Activated CD8-positive, alpha-beta T cell treated with anti-CD3 and anti-CD28 coated beads, Interleukin-2, amount 10 ng/mL, durations not matched to agents 7 days and 5 days (primary cell): ENCODE data around the gene SQOR. TPM values are rescaled to one million over a fixed set of nuclear protein-coding genes. Genes with fewer than 3 reads are reported as not detected.

ENCODE experiments used
- ATAC-seq: fragments of 150-1000 bp; cut with Tn5 transposase; one replicate; pipeline ENCODE4 v1.10.0; 2021; ENCODE audit warnings: moderate library complexity
- CTCF ChIA-PET: fragments of 350-600 bp; sonication (Branson Sonifier 250); formaldehyde crosslinking; loops from one replicate; lab custom pipeline; 2021; ENCODE audit warnings: antibody characterized with exemption; lab: Charles Lee
- POLR2A ChIA-PET: fragments of 350-600 bp; sonication (Branson Sonifier 250); formaldehyde crosslinking; loops from one replicate; lab custom pipeline; 2021; ENCODE audit warnings: antibody characterized with exemption; lab: Charles Lee
- DNase-seq: peaks from one replicate; pipeline ENCODE4 v3.0.0-alpha.2; 2020
- H3K27ac Mint-ChIP-seq: one replicate; pipeline ENCODE4 v1.8.0; 2021; ENCODE audit warnings: mild to moderate bottlenecking, mixed read lengths
- H3K27me3 Mint-ChIP-seq: one replicate; pipeline ENCODE4 v1.8.0; 2021; ENCODE audit warnings: low read depth, mixed read lengths
- H3K36me3 Mint-ChIP-seq: one replicate; pipeline ENCODE4 v1.8.0; 2021; ENCODE audit warnings: low read depth, mixed read lengths
- H3K4me1 Mint-ChIP-seq: one replicate; pipeline ENCODE4 v1.8.0; 2021; ENCODE audit warnings: low read depth, mixed read lengths
- H3K4me3 Mint-ChIP-seq: one replicate; pipeline ENCODE4 v1.8.0; 2021; ENCODE audit warnings: mild to moderate bottlenecking, mixed read lengths
- H3K9me3 Mint-ChIP-seq: one replicate; pipeline ENCODE4 v1.8.0; 2022; ENCODE audit warnings: mixed read lengths; ENCODE audit not compliant: insufficient read depth
- total RNA-seq, 2 experiments: library from RNA; stranded (reverse); gene quantifications; one replicate each; pipeline ENCODE4 v1.2.3, GENCODE V29; 2021

The SQOR gene
- total RNA-seq, 2 experiments from 2014 or later, result 75.8 to 79.6 TPM

GRCh38 chr15:45594835-45595530, 39.8 kb upstream of the SQOR start:
- Mint-ChIP-seq H3K27me3 (no peaks in the 10 kb centered on the region), H3K36me3 (peaks cover 34% of the 10 kb centered on the region), H3K4me3 (no peak overlapping the region), H3K4me1 (peaks cover 19% of the 10 kb centered on the region), H3K9me3 (no peaks in the 10 kb centered on the region), H3K27ac (no peak overlapping the region)
- ChIA-PET POLR2A (interaction anchor here (0.6 to 1.2 kb wide), 2 partner anchors 8 to 314 kb away, joined by 3 read pairs; partner anchors contain the start of gene BLOC1S6), CTCF (interaction anchor here (1.5 to 3.2 kb wide), 2 partner anchors 17 to 137 kb away, joined by 4 to 14 read pairs; no protein-coding TSS in a partner anchor)
- no peak for ATAC-seq
- peak; percentile 11 for DNase-seq

GRCh38 chr15:45603881-45604280, 30.9 kb upstream of the SQOR start:
- no peak for ATAC-seq

GRCh38 chr15:45604326-45604725, 30.5 kb upstream of the SQOR start:
- Mint-ChIP-seq H3K4me3 (no peak overlapping the region), H3K4me1 (no peaks in the 10 kb centered on the region), H3K36me3 (peaks cover 24% of the 10 kb centered on the region), H3K27ac (no peak overlapping the region), H3K9me3 (no peaks in the 10 kb centered on the region), H3K27me3 (no peaks in the 10 kb centered on the region)
- POLR2A ChIA-PET, result no interaction called here
- no peak for DNase-seq
- CTCF ChIA-PET, result interaction anchor here (1.0 to 2.1 kb wide), 4 partner anchors 10 to 174 kb away, joined by 3 to 9 read pairs (median 4); no protein-coding TSS in a partner anchor
- no peak for ATAC-seq

More at GRCh38 chr15:45603881-45604280, 30.9 kb upstream of the SQOR start:
- Mint-ChIP-seq H3K4me1 (no peaks in the 10 kb centered on the region), H3K36me3 (peaks cover 24% of the 10 kb centered on the region), H3K9me3 (no peaks in the 10 kb centered on the region), H3K4me3 (no peak overlapping the region), H3K27ac (no peak overlapping the region), H3K27me3 (no peaks in the 10 kb centered on the region)
- no peak for DNase-seq
- ChIA-PET POLR2A (interaction anchor here (0.6 kb wide), 1 partner anchor 156 kb away, joined by 3 read pairs; no protein-coding TSS in a partner anchor), CTCF (interaction anchor here (0.8 to 2.1 kb wide), 6 partner anchors 10 to 175 kb away, joined by 3 to 9 read pairs (median 4); partner anchors contain the start of gene BLOC1S6)

DNA sequence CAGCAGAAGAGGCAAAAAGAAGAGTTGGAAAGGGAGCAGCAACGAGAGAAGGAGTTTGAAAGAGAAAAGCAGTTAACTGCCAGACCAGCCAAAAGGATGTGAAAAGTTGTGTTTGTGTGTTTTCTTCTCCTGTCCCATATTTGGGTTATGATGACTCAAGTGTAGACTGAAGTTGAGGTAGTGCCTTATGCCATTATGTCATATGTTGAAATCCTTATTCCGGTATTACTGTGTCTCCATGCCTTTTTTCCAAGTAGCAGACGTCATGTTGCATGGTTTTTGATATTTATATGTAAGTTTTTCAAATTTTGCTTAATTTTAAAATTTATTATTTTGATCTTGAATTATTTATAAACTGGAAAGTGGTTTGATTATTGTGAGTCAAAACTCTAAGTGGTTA, 28.4 kb upstream of the SQOR start:
- Mint-ChIP-seq H3K4me3 (no peak overlapping the region), H3K4me1 (no peaks in the 10 kb centered on the region), H3K9me3 (no peaks in the 10 kb centered on the region), H3K36me3 (peaks cover 15% of the 10 kb centered on the region), H3K27me3 (no peaks in the 10 kb centered on the region), H3K27ac (no peak overlapping the region)
- CTCF ChIA-PET, result interaction anchor here (0.9 to 1.8 kb wide), 5 partner anchors 9 to 177 kb away, joined by 3 to 11 read pairs (median 3); no protein-coding TSS in a partner anchor
- POLR2A ChIA-PET, result no interaction called here
- DNase-seq (no peak), ATAC-seq (no peak)

DNA sequence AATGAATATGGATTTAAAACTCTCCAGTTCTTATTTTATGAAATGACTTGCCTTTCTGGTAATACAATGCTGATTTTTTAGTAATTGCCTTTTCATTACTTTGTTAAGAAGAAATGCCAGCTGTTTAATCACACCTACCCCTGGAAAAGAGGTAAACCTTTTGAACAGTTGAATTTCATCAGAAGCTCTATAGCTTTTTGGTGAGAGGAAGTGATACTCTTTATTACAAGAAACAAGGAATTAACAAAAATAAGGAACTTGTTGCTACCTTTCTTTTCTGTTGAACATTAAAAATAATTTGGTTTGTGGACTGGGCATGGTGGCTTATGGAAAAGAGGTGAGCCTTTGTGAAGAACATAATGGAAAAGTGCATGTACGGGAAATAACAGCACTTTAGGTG, 28.0 kb upstream of the SQOR start:
- H3K36me3 Mint-ChIP-seq, result peaks cover 14% of the 10 kb centered on the region
- ATAC-seq, result no peak
- no peaks in the 10 kb centered on the region for H3K9me3 Mint-ChIP-seq
- POLR2A ChIA-PET, result no interaction called here
- H3K4me3 Mint-ChIP-seq, result no peak overlapping the region
- DNase-seq, result no peak
- CTCF ChIA-PET, result interaction anchor here (0.9 to 1.8 kb wide), 5 partner anchors 9 to 177 kb away, joined by 3 to 11 read pairs (median 3); no protein-coding TSS in a partner anchor
- H3K27ac Mint-ChIP-seq, result no peak overlapping the region
- H3K27me3 Mint-ChIP-seq, result no peaks in the 10 kb centered on the region
- no peaks in the 10 kb centered on the region for H3K4me1 Mint-ChIP-seq

- H3K9me3 Mint-ChIP-seq, result no peaks in the 10 kb centered on the region
- H3K27ac Mint-ChIP-seq, result no peak overlapping the region
- peak; percentile 21 for DNase-seq
- no peaks in the 10 kb centered on the region for H3K27me3 Mint-ChIP-seq
- peaks cover 7% of the 10 kb centered on the region for H3K36me3 Mint-ChIP-seq
- peaks cover 5% of the 10 kb centered on the region for H3K4me1 Mint-ChIP-seq
- no peak for ATAC-seq
- CTCF ChIA-PET, result interaction anchor here (0.6 to 4.9 kb wide), 23 partner anchors 8 to 1835 kb away, joined by 3 to 130 read pairs (median 4); partner anchors contain the start of genes BLOC1S6 and ELL3
- no peak overlapping the region for H3K4me3 Mint-ChIP-seq
- POLR2A ChIA-PET, result no interaction called here
Observed at GRCh38 chr15:45611305-45611704, 23.5 kb upstream of the SQOR start.

- POLR2A ChIA-PET, result no interaction called here
Observed at GRCh38 chr15:45612790-45613415, 21.9 kb upstream of the SQOR start.

DNA sequence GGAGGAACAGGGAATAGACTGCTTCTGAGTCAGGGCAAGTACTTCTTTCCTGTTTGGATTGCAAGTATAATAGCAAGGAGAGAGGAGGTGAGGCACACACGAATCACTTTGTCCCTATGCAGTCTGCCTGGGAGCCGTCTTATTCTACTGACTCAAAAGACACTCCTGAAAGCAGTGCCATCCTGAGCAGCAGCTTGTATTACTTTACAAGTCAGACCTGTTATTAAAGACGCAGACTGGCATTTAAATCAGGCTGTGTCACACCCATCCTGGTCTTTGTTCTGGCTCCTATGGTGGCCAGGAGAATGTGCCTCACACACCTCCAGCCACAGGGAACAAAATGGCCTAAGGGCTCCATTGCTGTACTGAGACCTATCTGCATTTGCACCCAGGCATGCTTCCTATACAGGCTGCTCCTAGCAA, 17.9 kb upstream of the SQOR start:
- ATAC-seq (peak; percentile 44), DNase-seq (peak; percentile 22)
- no peak overlapping the region for H3K4me3 Mint-ChIP-seq
- ChIA-PET POLR2A (interaction anchor here (1.1 kb wide), 1 partner anchor 30 kb away, joined by 4 read pairs; the partner anchor contains the start of gene BLOC1S6), CTCF (interaction anchor here (0.8 to 2.0 kb wide), 6 partner anchors 15 to 405 kb away, joined by 3 to 14 read pairs (median 3); partner anchors contain the start of gene SQOR)
- H3K36me3 Mint-ChIP-seq, result no peaks in the 10 kb centered on the region
- no peaks in the 10 kb centered on the region for H3K27me3 Mint-ChIP-seq
- H3K9me3 Mint-ChIP-seq, result no peaks in the 10 kb centered on the region
- no peak overlapping the region for H3K27ac Mint-ChIP-seq
- peaks cover 5% of the 10 kb centered on the region for H3K4me1 Mint-ChIP-seq

More at GRCh38 chr15:45612790-45613415, 21.9 kb upstream of the SQOR start:
- H3K4me1 Mint-ChIP-seq, result peaks cover 5% of the 10 kb centered on the region
- ATAC-seq (no peak), DNase-seq (peak; percentile 18)
- H3K27ac Mint-ChIP-seq, result no peak overlapping the region
- H3K36me3 Mint-ChIP-seq, result no peaks in the 10 kb centered on the region
- CTCF ChIA-PET, result interaction anchor here (1.0 to 4.9 kb wide), 15 partner anchors 9 to 415 kb away, joined by 3 to 130 read pairs (median 4); partner anchors contain the start of gene BLOC1S6
- no peaks in the 10 kb centered on the region for H3K9me3 Mint-ChIP-seq
- no peaks in the 10 kb centered on the region for H3K27me3 Mint-ChIP-seq
- no peak overlapping the region for H3K4me3 Mint-ChIP-seq

DNA sequence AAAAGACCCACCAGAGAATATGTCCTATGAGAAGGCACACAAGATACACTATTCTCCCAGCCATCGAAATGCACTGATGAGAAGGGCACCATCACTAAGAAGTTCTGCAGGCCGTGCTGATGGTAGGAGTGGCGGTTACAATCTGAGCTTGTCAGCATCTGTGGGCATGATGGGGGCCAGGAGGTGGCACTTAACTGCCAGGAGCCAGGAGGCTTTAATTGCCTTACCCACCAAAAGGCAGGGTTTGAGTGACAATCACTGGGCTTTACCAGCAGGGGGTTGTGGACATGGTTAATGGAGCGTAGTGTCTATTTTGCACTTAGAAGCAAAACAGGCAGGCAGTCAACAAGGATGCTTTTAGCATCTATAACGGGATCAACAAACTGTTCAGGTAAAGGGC, 16.0 kb upstream of the SQOR start:
- peak; percentile 45 for ATAC-seq
- ChIA-PET CTCF (interaction anchor here (1.1 kb wide), 1 partner anchor 15 kb away, joined by 3 read pairs; no protein-coding TSS in a partner anchor), POLR2A (no interaction called here)
- Mint-ChIP-seq H3K4me3 (no peak overlapping the region), H3K27me3 (peaks cover 11% of the 10 kb centered on the region), H3K27ac (no peak overlapping the region), H3K4me1 (no peaks in the 10 kb centered on the region), H3K36me3 (no peaks in the 10 kb centered on the region), H3K9me3 (no peaks in the 10 kb centered on the region)
- peak; percentile 48 for DNase-seq

DNA sequence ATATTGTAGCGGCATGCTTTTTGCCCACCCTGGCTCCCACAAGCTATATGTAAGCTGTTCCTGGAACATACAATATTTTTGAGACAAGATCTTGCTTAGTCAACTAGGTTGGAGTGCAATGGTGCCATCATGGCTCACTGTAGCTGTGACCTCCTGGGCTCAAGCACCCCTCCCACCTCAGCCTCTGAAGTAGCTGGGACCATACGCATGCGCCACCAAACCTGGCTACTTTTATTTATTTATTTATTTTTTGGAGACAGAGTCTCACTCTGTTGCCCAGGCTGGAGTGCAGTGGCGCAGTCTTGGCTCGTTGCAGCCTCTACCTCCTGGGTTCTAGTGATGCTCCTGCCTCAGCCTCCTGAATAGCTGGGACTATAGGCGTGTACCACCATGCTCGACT, 6.7 kb upstream of the SQOR start:
- DNase-seq (no peak), ATAC-seq (no peak)
- no peak overlapping the region for H3K4me3 Mint-ChIP-seq
- peaks cover 8% of the 10 kb centered on the region for H3K27me3 Mint-ChIP-seq
- CTCF ChIA-PET, result interaction anchor here (1.1 kb wide), 1 partner anchor 171 kb away, joined by 3 read pairs; no protein-coding TSS in a partner anchor
- peaks cover 6% of the 10 kb centered on the region for H3K36me3 Mint-ChIP-seq
- H3K27ac Mint-ChIP-seq, result no peak overlapping the region
- H3K4me1 Mint-ChIP-seq, result peaks cover 5% of the 10 kb centered on the region
- H3K9me3 Mint-ChIP-seq, result peaks cover 16% of the 10 kb centered on the region
- POLR2A ChIA-PET, result interaction anchor here (0.7 kb wide), 1 partner anchor 273 kb away, joined by 3 read pairs; no protein-coding TSS in a partner anchor

DNA sequence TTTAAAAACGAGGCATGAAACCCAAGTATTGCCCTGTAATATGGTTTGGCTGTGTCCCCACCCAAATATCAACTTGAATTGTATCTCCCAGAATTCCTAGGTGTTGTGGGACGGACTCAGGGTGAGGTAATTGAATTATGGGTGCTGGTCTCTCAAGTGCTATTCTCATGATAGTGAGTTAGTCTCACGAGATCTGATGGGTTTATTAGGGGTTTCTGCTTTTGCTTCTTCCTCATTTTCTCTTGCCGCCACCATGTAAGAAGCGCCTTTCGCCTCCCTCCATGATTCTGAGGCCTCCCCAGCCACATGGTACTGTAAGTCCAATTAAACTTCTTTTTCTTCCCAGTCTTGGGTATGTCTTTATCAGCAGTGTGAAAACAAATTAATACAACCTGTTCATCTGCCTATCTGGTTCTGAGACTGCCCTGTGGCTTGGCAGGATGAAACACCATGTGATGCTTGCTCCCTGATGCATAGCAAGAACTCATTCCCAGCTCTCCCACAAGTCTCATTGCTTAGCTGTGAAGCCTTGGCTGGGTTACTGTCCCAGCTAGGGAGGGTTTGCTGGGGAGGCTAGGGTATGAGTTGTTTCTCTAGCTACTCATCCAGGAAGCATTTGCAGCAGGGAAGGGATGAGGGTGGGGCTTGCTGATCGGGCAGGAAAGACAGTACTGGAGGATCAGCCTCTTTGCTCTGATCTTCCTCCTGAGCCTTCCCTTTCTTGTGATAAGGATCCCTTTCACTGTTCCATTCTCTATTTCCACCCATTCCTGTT, 3.7 kb upstream of the SQOR start:
- Mint-ChIP-seq H3K4me1 (peaks cover 14% of the 10 kb centered on the region), H3K9me3 (peaks cover 13% of the 10 kb centered on the region), H3K27ac (no peak overlapping the region), H3K4me3 (no peak overlapping the region), H3K36me3 (peaks cover 9% of the 10 kb centered on the region), H3K27me3 (peaks cover 4% of the 10 kb centered on the region)
- ATAC-seq (no peak), DNase-seq (no peak)
- CTCF ChIA-PET, result interaction anchor here (1.0 to 2.4 kb wide), 3 partner anchors 9 to 20 kb away, joined by 3 to 7 read pairs (median 4); no protein-coding TSS in a partner anchor
- POLR2A ChIA-PET, result interaction anchor here (0.9 kb wide), 1 partner anchor 44 kb away, joined by 3 read pairs; no protein-coding TSS in a partner anchor
